Spleen (tissue), 11 donors: ENCODE measurements around the gene ANG. TPM values are rescaled to one million over a fixed set of nuclear protein-coding genes. Genes with fewer than 3 reads are reported as not detected.
"Not testable (repeated sequence)": the region's sequence is repeated elsewhere in the genome, so short reads cannot be mapped to it uniquely, and the experiment has no call there.

Source experiments
- DNase-seq: peaks from one replicate; pipeline ENCODE4 v3.0.0-alpha.2; 2020
- H3K27ac ChIP-seq, 8 donors: fragments of 200-600 bp; sonication (generic) in 7 of 8; 1 replicate in 4 of 8; 2 replicates in 4 of 8; pipeline versions ENCODE4 v1.5.0 to v1.8.0; 2016 to 2021; ENCODE audit warnings: inconsistent platforms in 4 of 8, mild to moderate bottlenecking in 4 of 8, moderate library complexity in 1 of 8
- H3K27me3 ChIP-seq, 7 donors: fragments of 200-600 bp; sonication (generic) in 6 of 7; replicated peaks in 1 of 7; 1 replicate in 4 of 7; 2 replicates in 3 of 7; pipeline versions ENCODE4 v1.5.0 to v1.8.0; 2016 to 2021; ENCODE audit warnings: inconsistent platforms in 3 of 7, mild to moderate bottlenecking in 1 of 7
- H3K36me3 ChIP-seq, 6 donors: fragments of 200-600 bp; sonication (generic) in 5 of 6; 1 replicate in 4 of 6; 2 replicates in 2 of 6; pipeline versions ENCODE4 v1.5.0 to v1.8.0; 2016 to 2021; ENCODE audit warnings: inconsistent platforms in 2 of 6
- H3K4me1 ChIP-seq, 6 donors: fragments of 200-600 bp; sonication (generic) in 5 of 6; 1 replicate in 3 of 6; 2 replicates in 3 of 6; pipeline versions ENCODE4 v1.5.0 to v1.8.0; 2016 to 2021; ENCODE audit warnings: inconsistent platforms in 3 of 6
- H3K4me3 ChIP-seq, 8 donors: fragments of 200-600 bp; sonication (generic) in 7 of 8; 1 replicate in 4 of 8; 2 replicates in 4 of 8; pipeline versions ENCODE4 v1.5.0 to v1.8.0; 2016 to 2021; ENCODE audit warnings: inconsistent platforms in 4 of 8, mild to moderate bottlenecking in 4 of 8, moderate library complexity in 2 of 8
- H3K9me3 ChIP-seq, 8 donors: fragments of 200-600 bp; sonication (generic) in 7 of 8; 1 replicate in 4 of 8; 2 replicates in 4 of 8; pipeline versions ENCODE4 v1.5.0 to v1.8.0; 2016 to 2021; ENCODE audit warnings: inconsistent platforms in 4 of 8
- CTCF ChIP-seq, 11 experiments: fragments of 200-600 bp in 7 of 11; fragments of 450-650 bp in 4 of 11; sonication (generic) in 4 of 11; IDR thresholded peaks in 8 of 11; conservative IDR thresholded peaks in 3 of 11; 1 replicate in 7 of 11; 2 replicates in 4 of 11; pipeline versions ENCODE4 v1.4.0 to v1.8.0; 2016 to 2021; ENCODE audit warnings: antibody characterized with exemption in 11 of 11, inconsistent platforms in 4 of 11, mild to moderate bottlenecking in 1 of 11
- POLR2A ChIP-seq, 3 donors: fragments of 450-650 bp; IDR thresholded peaks; one replicate each; pipeline ENCODE4 v1.5.1; 2017; ENCODE audit warnings: antibody characterized with exemption in 3 of 3, mild to moderate bottlenecking in 1 of 3
- POLR2AphosphoS5 ChIP-seq, 3 donors: sonication (generic); formaldehyde crosslinking; IDR thresholded peaks; one replicate each; pipeline ENCODE4 v1.5.1; 2017; ENCODE audit warnings: antibody characterized with exemption in 3 of 3
- WGBS, 5 donors: extraction: QIAGEN DNeasy Blood & Tissue Kit in 3 of 5; methylation state at CpG; one replicate each; pipeline versions ENCODE4 v1.1.5 to v1.1.7; 2013 to 2018; 5-methylcytosine and 5-hydroxymethylcytosine counted together
- intact Hi-C: fragments of 100-400 bp; cut with DNase I; formaldehyde crosslinking; loops from one replicate; pipeline ENCODE4 v1.15.0; 2023; ENCODE audit warnings: low total_unique reads
- polyA plus RNA-seq, 3 donors: library from polyadenylated mRNA; stranded (reverse); fragments of 200-250 nt; gene quantifications; one replicate each; pipeline ENCODE4 v1.2.1, GENCODE V29; 2013
- total RNA-seq, 7 donors: library from RNA; depleted of rRNA in 3 of 7; stranded (reverse); fragments of >200 nt in 3 of 7; fragmentation: NEBNext Ultra II Directional in 4 of 7; extraction: Animal tissue kit (Norgen Biotek cat#: 25700) in 4 of 7; gene quantifications; one replicate each; pipeline versions ENCODE4 v1.1.0 to v1.2.1, GENCODE V29; 2016 to 2021
- donor health status: healthy with polysubstance abuse.
- donor health status: DM: no; HTN: no; CAD: no; lungs with moderate emphysema.
- donor health status: DM: no; HTN: no; CAD: no.
- donor health status: Bipolar disorder and iron deficiency.
- donor health status: healthy.
- donor health status: DM: no; HTN: no; CAD: no.
- donor health status: DM: yes; HTN: yes; CAD: no.

ANG gene
- total and polyA plus RNA-seq, 10 donors: 1.6 to 10.2 (median 4.3) TPM

GRCh38 chr14:20659813-20660395 lies 28.7 kb upstream of the ANG start:
- 44 to 70% (median 57%) methylated on average over 26 of the region's 26 CpGs for WGBS, 5 donors
- Histone ChIP-seq H3K4me1 (peaks cover 0 to 31% (median 16%) of the 10 kb centered on the region in 6 donors), H3K27ac (no peak overlapping the region), H3K27me3 (peaks cover 0 to 89% (median 43%) of the 10 kb centered on the region in 7 donors), H3K4me3 (no peak overlapping the region), H3K36me3 (no peaks in the 10 kb centered on the region), H3K9me3 (no peaks in the 10 kb centered on the region)
- DNase-seq: peak; percentile 64
- TF ChIP-seq CTCF (IDR thresholded peaks at IDR 0.05 in 8 of 11, conservative IDR thresholded peaks at IDR 0.05 in 3 of 11) (no peak), POLR2A (IDR thresholded peaks at IDR 0.05) (no peak)
- intact Hi-C loops: no loop called here

GRCh38 chr14:20661197-20661596 lies 27.4 kb upstream of the ANG start:
- no peak for DNase-seq
- TF ChIP-seq POLR2AphosphoS5 (IDR thresholded peaks at IDR 0.05): no peak
- Histone ChIP-seq H3K27ac (no peak overlapping the region), H3K4me3 (no peak overlapping the region), H3K36me3 (no peaks in the 10 kb centered on the region), H3K9me3 (no peaks in the 10 kb centered on the region), H3K27me3 (peaks cover 0 to 81% (median 33%) of the 10 kb centered on the region in 7 donors), H3K4me1 (peaks cover 0 to 40% (median 16%) of the 10 kb centered on the region in 6 donors)
- intact Hi-C loops: no loop called here
- 65 to 86% (median 82%) methylated on average over 2 of the region's 2 CpGs for WGBS, 5 donors

- Histone ChIP-seq H3K4me3 (peak overlapping the region; percentile 20 to 71 (median 39)), H3K4me1 (peaks cover 0 to 48% (median 26%) of the 10 kb centered on the region in 6 donors), H3K36me3 (no peaks in the 10 kb centered on the region), H3K27me3 (peaks cover 0 to 62% (median 16%) of the 10 kb centered on the region in 7 donors), H3K9me3 (no peaks in the 10 kb centered on the region), H3K27ac (peak overlapping the region in 4 of 8 donors; percentile 3 to 51 (median 19))
- 2 to 3% (median 3%) methylated on average over 31 of the region's 31 CpGs for WGBS, 5 donors
- intact Hi-C loops: no loop called here
- TF ChIP-seq CTCF (IDR thresholded peaks at IDR 0.05 in 8 of 11, conservative IDR thresholded peaks at IDR 0.05 in 3 of 11) (peak; percentile 53 to 83 (median 77)), POLR2AphosphoS5 (IDR thresholded peaks at IDR 0.05) (no peak), POLR2A (IDR thresholded peaks at IDR 0.05) (no peak)
- peak; percentile 90 for DNase-seq
Measured at GRCh38 chr14:20662968-20663732, 25.4 kb upstream of the ANG start.

GRCh38 chr14:20666400-20666961 lies 22.1 kb upstream of the ANG start:
- peaks cover 0 to 62% (median 34%) of the 10 kb centered on the region in 6 donors for H3K4me1 ChIP-seq
- peak overlapping the region in 3 of 8 donors; percentile 43 to 78 (median 47) for H3K27ac ChIP-seq
- H3K4me3 ChIP-seq: peak overlapping the region in 2 of 8 donors; percentile 4 to 71
- WGBS, 5 donors: 70 to 84% (median 80%) methylated on average over 7 of the region's 7 CpGs
- DNase-seq, intact Hi-C loops, H3K36me3 ChIP-seq, H3K9me3 ChIP-seq: not testable (repeated sequence)
- H3K27me3 ChIP-seq: peaks cover 0 to 31% (median 4%) of the 10 kb centered on the region in 7 donors

GRCh38 chr14:20667957-20668356 lies 20.6 kb upstream of the ANG start:
- intact Hi-C loops: no loop called here
- TF ChIP-seq CTCF (IDR thresholded peaks at IDR 0.05 in 8 of 11, conservative IDR thresholded peaks at IDR 0.05 in 3 of 11) (no peak), POLR2AphosphoS5 (IDR thresholded peaks at IDR 0.05) (peak in 1 of 3 donors; percentile 62)
- DNase-seq: no peak
- 15 to 37% (median 32%) methylated on average over 2 of the region's 2 CpGs for WGBS, 5 donors
- no peak overlapping the region for H3K4me3 ChIP-seq
- peaks cover 0 to 22% (median 4%) of the 10 kb centered on the region in 7 donors for H3K27me3 ChIP-seq
- peak overlapping the region in 7 of 8 donors; percentile 41 to 78 (median 60) for H3K27ac ChIP-seq
- H3K4me1 ChIP-seq: peaks cover 0 to 60% (median 29%) of the 10 kb centered on the region in 6 donors
- H3K9me3 ChIP-seq: no peaks in the 10 kb centered on the region
- H3K36me3 ChIP-seq: no peaks in the 10 kb centered on the region
